MCF 10A (cell line): ENCODE measurements around the gene POLR2F. TPM values are rescaled to one million over a fixed set of nuclear protein-coding genes. Genes with fewer than 3 reads are reported as not detected.

Experiments used
- BruUV-seq: library from RNA; stranded (reverse); fragments of 400-500 nt; replicated peaks from 2 replicates; lab custom pipeline; 2021; lab: Mats Ljungman, UMichigan
- CTCF ChIA-PET: fragments of 300-600 bp; sonication (Branson Sonifier 250); formaldehyde crosslinking; extraction: SDS; loops from one replicate; lab custom pipeline; 2021; ENCODE audit warnings: antibody characterized with exemption, inconsistent platforms; lab: Yijun Ruan, JAX
- POLR2A ChIA-PET: fragments of 300-600, 350-650 bp; sonication (Branson Sonifier 250); formaldehyde crosslinking; extraction: SDS; loops from one replicate; lab custom pipeline; 2020; ENCODE audit warnings: antibody characterized with exemption, inconsistent platforms; lab: Yijun Ruan, JAX
- DNase-seq: peaks from one replicate; pipeline ENCODE4 v3.0.0-alpha.2; 2018; ENCODE audit not compliant: unreplicated experiment
- H3K27ac Mint-ChIP-seq: one replicate; pipeline ENCODE4 v1.8.0; 2022; ENCODE audit warnings: mild to moderate bottlenecking, low read depth, mixed read lengths; ENCODE audit not compliant: unreplicated experiment
- H3K27me3 Mint-ChIP-seq: one replicate; pipeline ENCODE4 v1.8.0; 2022; ENCODE audit warnings: mixed read lengths; ENCODE audit not compliant: insufficient read depth, unreplicated experiment
- H3K36me3 Mint-ChIP-seq: one replicate; pipeline ENCODE4 v1.8.0; 2022; ENCODE audit warnings: mild to moderate bottlenecking, moderate library complexity, mixed read lengths; ENCODE audit not compliant: insufficient read depth, unreplicated experiment
- H3K4me1 Mint-ChIP-seq: one replicate; pipeline ENCODE4 v1.8.0; 2022; ENCODE audit warnings: mixed read lengths; ENCODE audit not compliant: insufficient read depth, unreplicated experiment
- H3K4me3 Mint-ChIP-seq: one replicate; pipeline ENCODE4 v1.8.0; 2022; ENCODE audit warnings: mild to moderate bottlenecking, moderate library complexity, mixed read lengths; ENCODE audit not compliant: unreplicated experiment
- H3K9me3 Mint-ChIP-seq: one replicate; pipeline ENCODE4 v1.8.0; 2022; ENCODE audit warnings: mixed read lengths; ENCODE audit not compliant: unreplicated experiment
- CTCF ChIP-seq: fragments of 200-600 bp; IDR thresholded peaks from one replicate; pipeline ENCODE4 v1.8.0; 2022; ENCODE audit warnings: antibody characterized with exemption, mild to moderate bottlenecking; ENCODE audit not compliant: unreplicated experiment
- intact Hi-C: fragments of 100-400 bp; cut with micrococcal nuclease; formaldehyde crosslinking; loops from 2 replicates; pipeline ENCODE4 v1.14.1; 2022
- total RNA-seq: library from RNA; stranded (reverse); gene quantifications from 2 replicates; pipeline ENCODE4 v1.2.3, GENCODE V29; 2022

Gene POLR2F
- total RNA-seq, 1 experiment from 2014 or later: 87.5 TPM

- no peak for DNase-seq
- H3K27ac Mint-ChIP-seq: no peak overlapping the region
- CTCF ChIA-PET: interaction anchor here (1.0 to 3.1 kb wide), 2 partner anchors 23 to 94 kb away, joined by 5 to 10 read pairs; no protein-coding TSS in a partner anchor
- H3K36me3 Mint-ChIP-seq: peaks cover 42% of the 10 kb centered on the region
- H3K4me1 Mint-ChIP-seq: peaks cover 18% of the 10 kb centered on the region
- intact Hi-C loops: no loop called here
- POLR2A ChIA-PET: interaction anchor here (1.1 to 1.7 kb wide), 3 partner anchors 14 to 23 kb away, joined by 3 to 9 read pairs (median 8); no protein-coding TSS in a partner anchor
- H3K9me3 Mint-ChIP-seq: no peaks in the 10 kb centered on the region
- H3K27me3 Mint-ChIP-seq: no peaks in the 10 kb centered on the region
- no TSS peak for BruUV-seq
- no peak for TF ChIP-seq CTCF
- no peak overlapping the region for H3K4me3 Mint-ChIP-seq
Measured at GRCh38 chr22:37910890-37911672, 42.4 kb upstream of the POLR2F start.

- Mint-ChIP-seq H3K27me3 (no peaks in the 10 kb centered on the region), H3K27ac (no peak overlapping the region), H3K36me3 (peaks cover 48% of the 10 kb centered on the region), H3K4me1 (peaks cover 18% of the 10 kb centered on the region), H3K4me3 (no peak overlapping the region), H3K9me3 (no peaks in the 10 kb centered on the region)
- ChIA-PET POLR2A (interaction anchor here (1.1 to 1.7 kb wide), 4 partner anchors 13 to 24 kb away, joined by 3 to 9 read pairs (median 6); no protein-coding TSS in a partner anchor), CTCF (no interaction called here)
- DNase-seq: no peak
- no TSS peak for BruUV-seq
- intact Hi-C loops: no loop called here
- no peak for TF ChIP-seq CTCF
Measured at GRCh38 chr22:37911697-37912096, 41.8 kb upstream of the POLR2F start.

- ChIA-PET POLR2A (interaction anchor here (1.6 to 2.0 kb wide), 2 partner anchors 14 to 24 kb away, joined by 3 to 5 read pairs; no protein-coding TSS in a partner anchor), CTCF (no interaction called here)
- Mint-ChIP-seq H3K4me1 (peaks cover 18% of the 10 kb centered on the region), H3K27me3 (no peaks in the 10 kb centered on the region), H3K4me3 (no peak overlapping the region), H3K9me3 (no peaks in the 10 kb centered on the region), H3K36me3 (peaks cover 51% of the 10 kb centered on the region), H3K27ac (no peak overlapping the region)
- intact Hi-C loops: no loop called here
- no peak for DNase-seq
- BruUV-seq: no TSS peak
- TF ChIP-seq CTCF: no peak
Measured at GRCh38 chr22:37912171-37912570, 41.3 kb upstream of the POLR2F start.

GRCh38 chr22:37913233-37913721 is 40.2 kb upstream of the POLR2F start:
- intact Hi-C loops: no loop called here
- POLR2A ChIA-PET: interaction anchor here (0.8 to 2.0 kb wide), 3 partner anchors 15 to 41 kb away, joined by 3 to 5 read pairs (median 3); partner anchors contain the start of genes C22orf23 and POLR2F
- no peak for TF ChIP-seq CTCF
- Mint-ChIP-seq H3K4me1 (peaks cover 9% of the 10 kb centered on the region), H3K9me3 (no peaks in the 10 kb centered on the region), H3K36me3 (peaks cover 51% of the 10 kb centered on the region), H3K27ac (peak overlapping the region; percentile 46), H3K27me3 (no peaks in the 10 kb centered on the region), H3K4me3 (no peak overlapping the region)
- BruUV-seq: no TSS peak
- DNase-seq: no peak
- CTCF ChIA-PET: interaction anchor here (0.7 to 0.9 kb wide), 2 partner anchors 19 to 72 kb away, joined by 3 read pairs; no protein-coding TSS in a partner anchor
